Activated CD4-positive, alpha-beta T cell treated with anti-CD3 and anti-CD28 coated beads for 4 hours (primary cell): ENCODE results near the gene SPATC1L.
"Not testable (repeated sequence)": the region's sequence is repeated elsewhere in the genome, so short reads cannot be mapped to it uniquely, and the experiment has no call there.

Experiments
- DNase-seq, 2 donors: peaks; one replicate each; pipeline ENCODE4 v3.0.0-alpha.2; 2020

The SPATC1L gene

DNA sequence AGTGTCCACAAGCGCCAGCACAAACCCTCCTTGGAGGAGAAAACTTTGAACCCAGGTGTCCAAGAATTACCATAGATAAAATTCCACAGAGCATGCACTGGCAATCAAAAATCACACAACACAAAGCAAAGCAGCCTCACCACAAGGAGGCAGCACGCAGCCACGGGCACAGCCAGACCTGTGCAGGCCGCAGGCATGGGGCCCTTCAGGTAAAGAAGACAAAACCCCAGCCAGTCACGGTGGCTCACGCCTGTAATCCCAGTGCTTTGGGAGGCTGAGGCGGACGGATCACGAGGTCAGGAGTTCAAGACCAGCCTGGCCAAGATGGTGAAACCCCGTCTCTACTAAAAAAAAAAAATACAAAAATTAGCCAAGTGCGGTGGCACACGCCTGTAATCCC lies 36.8 kb downstream of the SPATC1L start:
- DNase-seq, result peak; percentile 35 to 42

DNA sequence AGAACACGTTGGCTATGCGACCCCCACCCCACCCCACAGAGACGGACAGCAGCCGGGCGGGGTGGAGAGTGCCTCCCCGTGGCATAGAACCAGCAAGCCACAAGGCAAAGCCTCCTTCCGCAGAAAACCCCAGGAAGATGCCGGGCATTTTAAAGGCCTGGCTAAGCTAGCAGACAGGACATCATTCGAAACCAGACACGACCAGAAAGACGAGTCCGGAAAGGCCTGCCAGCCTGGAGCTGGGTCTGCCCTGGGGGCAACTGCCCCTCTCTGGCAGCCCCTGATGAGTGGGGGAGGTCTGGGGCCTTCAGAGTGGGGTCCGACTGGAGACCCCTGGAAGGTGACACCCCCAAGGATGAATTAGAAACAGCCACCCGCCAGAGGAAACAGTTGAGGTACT lies 37.4 kb downstream of the SPATC1L start:
- DNase-seq, result no peak

DNA sequence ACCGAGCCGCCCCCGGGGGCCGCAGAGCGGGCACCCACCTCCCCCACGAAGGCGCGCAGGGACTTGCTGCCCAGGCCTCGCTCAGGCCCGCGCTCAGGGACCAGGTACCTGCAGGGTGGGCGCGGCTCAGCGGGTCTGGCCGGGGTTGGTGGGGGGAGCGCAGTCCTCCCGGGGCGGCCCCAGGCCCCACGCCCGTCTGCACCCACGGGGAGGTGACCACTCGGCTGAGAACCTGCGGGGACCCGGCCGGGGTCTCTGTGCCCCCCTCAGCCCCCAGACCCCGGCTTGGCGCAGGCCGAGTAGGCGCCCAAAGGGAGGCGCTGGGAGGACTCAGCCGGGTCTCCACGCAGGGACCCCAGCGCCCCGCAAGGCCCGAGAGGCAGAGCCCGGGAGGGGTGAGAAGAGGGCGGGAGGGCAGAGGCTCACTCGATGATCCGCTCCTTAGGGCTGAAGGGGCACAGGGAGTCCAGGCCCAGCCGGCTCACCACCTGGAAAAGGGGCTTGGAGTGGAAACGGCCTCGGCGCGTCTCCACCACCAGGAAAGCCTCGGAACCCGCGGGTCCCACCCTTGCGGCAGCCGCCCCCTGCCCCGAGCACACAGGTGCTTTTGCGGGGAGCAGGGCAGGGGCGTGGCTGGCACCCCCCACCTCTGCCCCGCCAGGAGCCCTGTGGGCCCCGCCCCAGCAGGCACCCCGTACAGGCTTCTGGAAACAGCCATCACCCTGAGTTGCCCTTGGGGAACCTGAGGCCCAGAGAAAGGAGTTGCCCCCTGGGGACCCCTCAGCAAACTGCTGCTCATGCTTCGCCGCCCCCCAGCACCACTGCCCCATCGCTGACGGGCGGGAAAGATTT lies 38.2 kb downstream of the SPATC1L start:
- DNase-seq, result no peak

DNA sequence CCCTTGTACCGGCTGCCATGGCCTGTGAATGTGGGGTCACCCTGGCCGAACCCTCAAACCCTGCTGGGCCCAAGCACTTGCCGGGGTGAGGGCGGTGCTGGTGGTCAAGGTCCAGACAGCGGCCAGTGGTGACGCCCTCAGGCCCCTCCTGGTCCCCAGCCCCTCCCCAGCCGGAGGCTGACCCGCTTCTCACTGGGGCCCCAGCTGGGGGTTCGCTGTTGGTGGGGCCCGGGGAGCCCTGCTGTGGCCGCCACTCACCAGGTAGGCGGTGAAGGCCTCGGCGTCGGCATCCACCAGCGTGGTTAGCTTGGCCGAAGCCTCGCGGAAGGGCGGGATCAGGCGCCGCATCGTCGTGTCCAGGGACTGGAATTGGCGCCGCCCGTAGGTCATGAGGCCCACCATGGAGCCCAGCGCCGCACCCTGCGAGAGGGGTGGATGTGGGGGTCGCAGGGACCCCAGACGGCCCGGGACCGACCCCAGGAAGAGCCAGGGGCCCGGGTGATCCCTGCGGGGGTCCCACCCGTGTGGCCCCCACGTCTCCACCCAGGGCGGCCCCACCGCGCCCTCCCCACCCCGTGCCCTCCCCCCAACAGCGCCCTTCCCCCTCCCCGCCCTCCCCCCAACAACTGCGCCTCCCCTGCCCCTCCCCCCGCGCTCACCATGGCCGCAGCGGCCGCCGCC lies 39.0 kb downstream of the SPATC1L start:
- no peak for DNase-seq

DNA sequence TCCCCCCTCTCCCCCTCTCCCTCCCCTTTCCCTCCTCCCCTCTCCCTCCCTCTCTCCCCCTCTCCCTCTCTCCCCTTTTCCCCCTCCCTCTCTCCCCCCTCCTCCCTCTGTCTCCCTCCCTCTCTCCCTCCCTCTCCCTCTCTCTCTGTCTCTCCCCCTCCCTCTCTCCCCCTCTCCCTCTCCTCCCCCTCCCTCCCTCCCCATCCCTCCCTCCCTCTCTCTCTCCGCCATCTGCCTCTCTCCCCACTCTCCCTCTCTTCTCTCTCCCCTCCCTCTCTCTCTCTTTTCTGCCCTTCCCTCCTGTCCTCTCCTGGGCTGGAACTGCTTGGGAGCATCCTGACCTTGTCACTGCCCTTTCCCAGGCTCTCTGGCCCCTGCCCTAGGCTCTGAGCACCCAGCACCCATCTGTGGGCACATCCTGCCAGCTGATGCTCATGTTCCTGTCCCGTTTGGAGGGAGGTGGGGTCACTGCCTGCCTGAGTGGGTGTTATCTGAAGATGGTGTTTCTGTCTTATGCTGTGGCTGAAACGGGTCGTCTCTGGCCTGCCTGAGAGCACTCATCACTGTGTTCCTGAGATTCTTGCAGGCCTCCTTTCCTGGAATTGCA lies 39.7 kb downstream of the SPATC1L start:
- DNase-seq, result no peak

DNA sequence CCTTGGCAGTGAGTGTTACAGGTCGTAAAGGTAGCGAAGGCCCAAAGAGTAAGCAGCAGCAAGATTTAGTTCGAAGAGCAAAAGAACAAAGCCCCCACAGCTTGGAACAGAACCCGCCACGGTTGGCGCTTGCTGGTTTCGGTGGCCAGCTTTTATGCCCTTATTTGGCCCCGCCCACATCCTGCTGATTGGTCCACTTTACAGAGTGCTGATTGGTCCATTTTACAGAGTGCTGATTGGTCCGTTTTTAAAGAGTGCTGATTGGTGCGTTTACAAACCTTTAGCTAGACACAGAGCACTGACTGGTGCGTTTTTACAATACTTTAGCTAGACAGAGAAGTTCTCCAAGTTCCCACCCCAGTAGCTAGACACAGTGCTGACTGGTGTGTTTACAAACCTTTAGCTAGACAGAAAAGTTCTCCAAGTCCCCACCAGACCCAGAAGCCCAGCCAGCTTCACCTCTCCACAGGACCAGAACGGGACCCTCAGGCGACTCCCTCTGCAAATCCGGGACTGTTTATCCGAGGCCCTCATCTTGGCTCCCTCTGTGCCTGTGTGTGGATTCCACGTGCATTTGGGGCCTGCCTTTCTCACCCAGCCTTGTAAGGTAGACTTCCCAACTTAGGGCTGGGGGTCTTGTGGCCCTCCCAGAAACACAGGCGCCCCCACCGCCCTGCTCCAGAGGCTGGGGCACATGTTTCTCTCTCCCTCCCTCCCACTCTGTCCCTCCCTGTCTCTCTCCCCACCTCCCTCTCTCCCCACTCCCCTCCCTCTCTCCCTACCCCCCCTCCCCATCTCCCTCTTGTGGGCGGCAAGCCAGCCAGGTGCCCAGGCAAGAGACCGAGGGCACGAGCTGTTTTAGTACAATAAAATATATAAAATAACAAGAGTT lies 41.4 kb downstream of the SPATC1L start:
- no peak for DNase-seq

DNA sequence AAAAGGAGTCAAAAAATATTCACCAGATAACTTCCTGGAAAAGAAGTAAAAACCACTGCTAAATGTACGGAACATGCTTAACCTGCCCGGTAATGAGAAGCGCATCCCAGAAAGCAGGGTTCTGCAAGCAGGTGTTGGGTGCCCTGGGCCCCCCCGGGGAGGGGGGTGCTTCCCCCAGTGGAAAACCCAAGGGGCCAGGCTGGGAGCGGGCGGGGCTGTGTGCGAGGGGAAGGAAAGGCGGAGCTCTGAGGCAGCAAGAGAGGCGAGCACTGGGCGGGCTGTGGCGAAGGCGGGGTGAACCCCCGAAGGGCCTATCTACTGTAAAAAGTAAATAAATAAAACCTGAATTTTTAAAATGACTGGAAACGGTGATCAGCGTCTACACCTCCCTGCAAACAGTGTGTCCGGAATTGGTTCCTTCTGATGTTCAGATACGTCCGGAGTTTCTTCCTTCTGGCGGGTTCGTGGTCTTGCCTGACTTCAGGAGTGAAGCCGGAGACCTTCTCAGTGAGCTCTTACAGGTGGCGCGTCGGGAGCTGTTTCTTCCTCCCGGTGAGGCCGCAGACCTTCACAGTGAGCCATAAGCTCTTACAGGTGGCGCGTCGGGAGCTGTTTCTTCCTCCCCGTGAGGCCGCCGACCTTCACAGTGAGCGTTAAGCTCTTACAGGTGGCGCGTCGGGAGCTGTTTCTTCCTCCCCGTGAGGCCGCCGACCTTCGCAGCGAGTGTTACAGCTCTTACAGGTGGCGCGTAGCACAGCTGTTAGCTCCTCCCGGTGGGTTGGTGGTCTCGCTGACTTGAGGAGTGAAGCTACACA lies 42.3 kb downstream of the SPATC1L start:
- DNase-seq, result no peak

DNA sequence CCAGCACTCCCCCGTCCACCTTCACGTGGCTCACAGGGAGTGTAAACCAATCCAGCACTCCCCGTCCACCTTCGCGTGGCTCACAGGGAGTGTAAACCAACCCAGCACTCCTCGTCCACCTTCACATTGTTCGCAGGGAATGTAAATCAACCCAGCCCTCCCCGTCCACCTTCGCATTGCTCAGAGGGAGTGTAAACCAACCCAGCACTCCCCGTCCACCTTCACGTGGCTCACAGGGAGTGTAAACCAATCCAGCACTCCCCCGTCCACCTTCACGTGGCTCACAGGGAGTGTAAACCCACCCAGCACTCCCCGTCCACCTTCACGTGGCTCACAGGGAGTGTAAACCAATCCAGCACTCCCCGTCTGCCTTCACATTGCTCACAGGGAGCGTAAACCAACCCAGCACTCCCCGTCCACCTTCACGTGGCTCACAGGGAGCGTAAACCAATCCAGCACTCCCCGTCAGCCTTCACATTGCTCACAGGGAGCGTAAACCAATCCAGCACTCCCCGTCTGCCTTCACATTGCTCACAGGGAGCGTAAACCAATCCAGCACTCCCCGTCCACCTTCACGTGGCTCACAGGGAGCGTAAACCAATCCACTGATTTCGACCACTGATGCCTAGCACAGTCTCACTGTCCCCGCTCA lies 43.8 kb downstream of the SPATC1L start:
- not testable (repeated sequence) for DNase-seq

DNA sequence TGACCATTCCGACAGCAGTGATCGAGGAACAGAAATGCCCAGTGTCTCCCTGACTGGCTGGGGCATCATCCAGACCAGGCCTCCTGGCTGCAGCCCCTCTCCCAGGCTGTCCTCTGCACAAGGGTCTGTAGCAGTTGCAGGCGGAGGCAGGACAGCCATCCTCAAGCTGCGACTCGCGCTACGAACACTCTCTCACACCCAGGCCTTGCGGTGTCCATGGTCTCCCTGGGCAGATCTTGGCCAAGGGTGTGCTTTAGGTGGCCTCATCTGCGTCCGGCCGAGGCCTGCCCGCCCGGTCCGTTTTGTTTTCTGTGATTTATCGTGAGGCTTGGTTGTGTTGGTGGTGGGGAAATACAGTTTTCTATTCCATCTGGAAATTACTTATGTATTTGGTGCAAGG lies 44.6 kb downstream of the SPATC1L start:
- no peak for DNase-seq

DNA sequence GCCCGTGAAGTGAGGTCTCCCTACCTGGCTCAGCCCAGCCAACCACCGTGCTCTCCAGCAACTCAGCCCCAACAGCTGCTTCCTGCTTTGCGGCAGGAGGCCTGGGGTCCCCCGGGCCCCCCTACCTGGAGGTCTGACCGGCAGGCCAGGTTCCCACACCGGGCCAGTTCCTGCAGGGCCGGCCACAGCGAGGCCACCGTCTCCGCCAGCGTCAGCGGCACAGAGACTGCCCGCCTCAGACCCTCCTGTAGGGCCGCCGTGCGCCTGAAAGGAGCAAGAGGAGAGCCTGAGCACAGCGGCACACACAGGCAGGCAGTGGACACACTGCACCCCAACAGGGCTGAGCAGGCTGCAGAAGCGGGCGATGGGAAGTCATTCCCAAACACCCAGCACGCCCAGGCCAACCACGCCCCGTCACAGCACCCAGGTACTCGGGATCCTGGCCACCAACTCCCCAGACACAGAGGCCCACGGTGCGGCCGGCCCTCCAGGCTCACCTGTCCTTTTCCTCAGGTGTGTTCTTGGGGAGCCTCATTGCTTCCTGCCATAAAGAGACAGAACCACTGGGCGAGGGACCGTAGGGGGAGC lies 45.8 kb downstream of the SPATC1L start:
- DNase-seq, result no peak

DNA sequence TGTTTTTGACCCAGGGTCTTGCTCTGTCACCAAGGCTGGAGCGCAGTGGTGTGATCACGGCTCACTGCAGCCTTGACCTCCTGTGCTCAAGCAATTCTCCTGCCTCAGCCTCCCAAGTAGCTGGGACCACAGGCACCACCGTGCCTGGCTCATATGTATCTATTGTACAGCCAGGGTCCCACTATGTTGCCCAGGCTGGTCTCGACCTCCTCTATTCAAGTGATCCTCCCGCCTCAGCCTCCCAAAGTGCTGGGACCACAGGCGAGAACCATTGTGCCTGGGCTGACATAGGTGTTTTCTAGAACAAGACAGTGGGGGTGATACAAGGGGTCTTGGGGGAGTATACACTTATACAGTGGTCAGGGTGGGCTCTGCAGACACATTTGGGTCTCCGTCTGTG lies 46.4 kb downstream of the SPATC1L start:
- no peak for DNase-seq

DNA sequence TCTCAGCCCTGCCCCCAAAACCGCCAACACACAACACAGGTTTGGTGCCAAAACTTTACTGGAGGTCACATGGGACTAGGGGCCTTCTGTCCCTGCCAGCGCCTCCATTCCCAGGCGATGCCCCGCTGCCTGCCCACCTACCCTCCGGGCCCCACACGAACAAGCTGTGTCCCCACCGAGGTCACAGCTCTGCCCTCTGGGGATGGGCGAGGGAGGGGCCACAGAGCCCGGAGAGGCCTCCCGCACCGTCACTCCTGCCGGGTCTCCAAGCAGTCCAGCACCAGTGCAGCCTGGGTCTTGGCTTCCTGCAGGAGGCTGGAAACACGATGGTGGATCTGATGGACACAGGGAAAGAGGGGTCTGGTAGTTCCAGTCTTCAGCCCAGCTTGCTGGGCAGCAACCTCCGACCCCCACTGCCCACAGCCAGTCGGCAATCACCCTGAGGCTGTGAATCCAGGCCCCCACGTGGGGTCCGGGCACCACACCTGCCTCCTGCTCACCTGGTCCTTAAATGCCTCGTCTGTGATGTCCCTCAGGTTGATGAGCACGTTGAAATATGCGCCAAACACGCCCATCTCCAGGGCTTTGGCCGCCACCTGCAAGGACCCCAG lies 47.4 kb downstream of the SPATC1L start:
- no peak for DNase-seq

DNA sequence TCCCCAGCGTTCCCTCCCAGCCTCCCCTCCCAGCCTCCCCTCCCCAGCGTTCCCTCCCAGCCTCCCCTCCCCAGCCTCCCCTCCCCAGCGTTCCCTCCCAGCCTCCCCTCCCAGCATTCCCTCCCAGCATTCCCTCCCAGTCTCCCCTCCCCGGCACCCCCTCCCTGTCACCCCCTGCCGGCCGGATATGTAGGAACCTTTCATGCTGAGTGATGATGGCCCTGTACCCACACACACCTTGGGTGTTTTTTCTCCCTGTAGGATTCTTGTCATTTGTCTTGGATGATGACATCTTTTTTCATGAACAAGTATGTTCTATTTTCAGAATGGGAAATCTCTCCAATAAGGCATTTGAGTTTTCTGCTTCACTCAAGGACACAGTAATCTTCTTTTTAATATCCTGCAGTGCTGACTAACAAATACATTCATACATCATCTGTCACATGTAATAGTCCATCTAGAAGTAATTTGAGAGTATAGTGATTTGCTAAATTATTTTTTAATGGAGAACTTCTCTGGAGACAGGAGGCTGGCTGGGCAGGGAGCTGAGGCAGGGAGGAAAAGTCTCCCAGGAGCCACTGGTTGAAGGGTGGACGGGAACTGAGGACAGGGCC lies 48.4 kb downstream of the SPATC1L start:
- no peak for DNase-seq

DNA sequence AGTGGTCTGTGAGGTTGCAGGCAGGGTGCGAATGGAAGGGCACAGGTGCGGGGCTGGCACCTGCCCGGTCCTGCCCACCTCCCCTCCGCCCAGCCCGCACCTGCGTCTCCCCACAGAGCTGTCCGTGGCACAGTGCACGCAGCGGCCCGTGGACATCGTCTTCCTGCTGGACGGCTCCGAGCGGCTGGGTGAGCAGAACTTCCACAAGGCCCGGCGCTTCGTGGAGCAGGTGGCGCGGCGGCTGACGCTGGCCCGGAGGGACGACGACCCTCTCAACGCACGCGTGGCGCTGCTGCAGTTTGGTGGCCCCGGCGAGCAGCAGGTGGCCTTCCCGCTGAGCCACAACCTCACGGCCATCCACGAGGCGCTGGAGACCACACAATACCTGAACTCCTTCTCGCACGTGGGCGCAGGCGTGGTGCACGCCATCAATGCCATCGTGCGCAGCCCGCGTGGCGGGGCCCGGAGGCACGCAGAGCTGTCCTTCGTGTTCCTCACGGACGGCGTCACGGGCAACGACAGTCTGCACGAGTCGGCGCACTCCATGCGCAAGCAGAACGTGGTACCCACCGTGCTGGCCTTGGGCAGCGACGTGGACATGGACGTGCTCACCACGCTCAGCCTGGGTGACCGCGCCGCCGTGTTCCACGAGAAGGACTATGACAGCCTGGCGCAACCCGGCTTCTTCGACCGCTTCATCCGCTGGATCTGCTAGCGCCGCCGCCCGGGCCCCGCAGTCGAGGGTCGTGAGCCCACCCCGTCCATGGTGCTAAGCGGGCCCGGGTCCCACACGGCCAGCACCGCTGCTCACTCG lies 52.2 kb downstream of the SPATC1L start:
- no peak for DNase-seq

DNA sequence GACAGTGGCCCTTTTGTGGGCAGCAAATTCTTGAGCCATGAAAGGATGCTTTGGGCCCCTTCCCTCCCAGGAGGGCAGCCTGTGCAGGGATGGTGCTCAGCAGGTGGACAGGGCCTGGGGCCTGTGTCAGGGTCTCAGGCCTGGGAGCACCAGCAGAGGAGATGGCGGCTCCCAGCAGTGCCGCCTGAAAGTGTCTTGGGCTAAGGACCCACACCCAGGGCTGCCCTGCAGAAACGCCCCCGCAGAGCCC lies 52.7 kb downstream of the SPATC1L start:
- DNase-seq, result no peak

DNA sequence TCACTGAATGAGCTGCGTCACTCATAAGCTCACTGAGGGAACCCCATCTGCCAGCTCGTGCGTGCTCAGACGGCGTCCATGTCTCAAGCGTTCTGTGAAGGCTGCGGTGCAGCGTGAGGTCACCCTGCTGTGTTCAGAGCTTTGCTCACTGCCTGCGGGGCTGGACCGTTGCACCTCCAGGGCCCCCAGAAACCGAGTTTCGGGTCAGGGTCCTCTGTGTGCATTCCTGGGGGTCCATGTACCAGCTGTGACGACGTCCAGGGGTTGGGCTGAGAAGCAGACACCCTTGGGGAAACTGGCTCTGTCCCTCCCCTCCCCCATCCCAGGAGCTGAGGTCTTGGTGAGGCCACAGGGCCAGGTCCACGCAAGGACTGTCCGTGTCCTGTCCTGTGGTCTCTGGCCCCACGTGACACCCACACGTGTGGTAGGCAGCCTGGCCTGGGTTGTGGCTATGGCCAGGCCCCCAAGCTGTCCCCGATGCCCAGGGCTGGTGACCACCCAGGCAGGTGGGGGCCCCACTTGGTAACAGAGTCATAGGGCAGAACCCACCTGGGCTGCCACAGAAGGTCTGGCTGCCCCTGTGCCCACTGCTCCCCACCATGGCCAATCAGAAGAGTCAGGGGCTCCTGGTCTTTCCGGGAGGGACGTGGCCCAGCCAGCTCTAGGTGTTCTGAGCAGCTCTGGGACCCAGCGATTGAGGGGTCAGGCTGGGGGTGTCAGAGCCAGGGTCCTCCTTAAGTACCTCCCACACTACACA lies 53.2 kb downstream of the SPATC1L start:
- no peak for DNase-seq

DNA sequence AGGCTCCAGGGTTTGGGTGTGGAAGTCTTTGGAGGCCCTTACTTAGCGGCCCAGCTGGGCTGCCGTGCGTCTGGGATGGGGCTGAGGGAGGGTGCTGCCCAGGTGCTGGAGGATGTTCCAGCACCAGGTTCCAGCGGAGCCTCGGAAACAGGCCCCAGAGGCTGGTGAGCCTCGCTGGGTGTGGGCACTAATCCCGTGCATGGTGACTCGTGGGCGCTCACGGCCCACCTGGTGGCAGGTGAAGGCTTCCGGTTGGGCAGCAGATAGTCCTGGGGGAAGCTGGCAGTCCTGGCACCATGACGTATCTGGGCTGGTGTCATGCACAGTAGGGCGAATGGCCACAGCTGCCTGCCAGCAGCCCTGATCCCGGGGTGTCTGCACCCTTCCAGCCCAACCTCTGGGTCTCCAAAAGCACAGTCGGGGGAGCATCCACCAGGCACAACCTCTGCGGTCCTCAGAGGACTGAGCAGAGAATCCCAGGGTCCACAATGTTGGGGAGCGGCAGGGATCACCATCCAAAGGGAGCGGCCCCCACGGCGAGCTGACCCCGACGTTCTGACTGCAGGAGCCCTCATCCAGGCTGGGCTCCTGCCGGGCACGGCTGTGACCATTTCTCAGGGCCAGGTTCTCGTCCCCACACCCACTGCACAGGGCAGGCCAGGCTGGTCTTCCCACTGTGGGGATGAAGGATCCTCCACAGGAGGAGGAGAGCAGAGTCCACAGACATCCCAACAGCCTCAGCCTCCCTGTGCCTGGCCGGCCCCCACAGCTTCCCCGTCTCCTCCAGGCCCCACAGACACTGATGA lies 54.2 kb downstream of the SPATC1L start:
- DNase-seq, result no peak
